Liver (tissue), 9 donors: ENCODE results near the gene TCF7L1. TPM values are rescaled to one million over a fixed set of nuclear protein-coding genes. Genes with fewer than 3 reads are reported as not detected.

Experiments used
- DNase-seq: peaks from one replicate; pipeline ENCODE4 v3.0.0-alpha.2; 2017; ENCODE audit warnings: low spot score
- H3K27ac ChIP-seq, 2 donors: one replicate each; pipeline ENCODE4 v1.7.0; 2013; ENCODE audit warnings: inconsistent platforms in 2 of 2, low read length in 2 of 2, control low read depth in 1 of 2, low read depth in 1 of 2, mild to moderate bottlenecking in 1 of 2
- H3K27me3 ChIP-seq, 4 donors: one replicate each; pipeline versions ENCODE4 v1.6.1 to v1.7.0; 2013; ENCODE audit warnings: low read length in 3 of 4, inconsistent platforms in 1 of 4, mild to moderate bottlenecking in 1 of 4, moderate library complexity in 1 of 4; ENCODE audit not compliant: control insufficient read depth in 4 of 4, insufficient read depth in 4 of 4
- H3K36me3 ChIP-seq, 4 donors: one replicate each; pipeline versions ENCODE4 v1.6.1 to v1.7.0; 2013; ENCODE audit warnings: low read length in 3 of 4, mild to moderate bottlenecking in 3 of 4, low read depth in 1 of 4, moderate library complexity in 1 of 4; ENCODE audit not compliant: control insufficient read depth in 4 of 4, insufficient read depth in 3 of 4
- H3K4me1 ChIP-seq, 4 donors: one replicate each; pipeline versions ENCODE4 v1.6.1 to v1.7.0; 2013; ENCODE audit warnings: low read length in 3 of 4, mild to moderate bottlenecking in 3 of 4, moderate library complexity in 1 of 4; ENCODE audit not compliant: control insufficient read depth in 4 of 4, insufficient read depth in 4 of 4
- H3K4me3 ChIP-seq, 3 donors: one replicate each; pipeline versions ENCODE4 v1.6.1 to v1.7.0; 2013; ENCODE audit warnings: low read length in 3 of 3, control low read depth in 1 of 3, low read depth in 1 of 3, mild to moderate bottlenecking in 1 of 3
- H3K9ac ChIP-seq, 2 donors: one replicate each; pipeline ENCODE4 v1.7.0; 2013; ENCODE audit warnings: low read length in 2 of 2, mild to moderate bottlenecking in 2 of 2, moderate library complexity in 2 of 2, control low read depth in 1 of 2, low read depth in 1 of 2
- H3K9me3 ChIP-seq, 4 donors: one replicate each; pipeline versions ENCODE4 v1.6.1 to v1.7.0; 2013; ENCODE audit warnings: low read length in 3 of 4; ENCODE audit not compliant: control insufficient read depth in 4 of 4
- EGR1 ChIP-seq, 2 donors: IDR thresholded peaks; 2 replicates each; pipeline ENCODE4 v1.6.1; 2016 to 2018; ENCODE audit warnings: antibody characterized with exemption in 2 of 2, low read depth in 2 of 2
- FOXA1 ChIP-seq: IDR thresholded peaks from 2 replicates; pipeline ENCODE4 v1.6.1; 2016; ENCODE audit warnings: antibody characterized with exemption
- FOXA2 ChIP-seq: IDR thresholded peaks from 2 replicates; pipeline ENCODE4 v1.6.1; 2016; ENCODE audit warnings: antibody characterized with exemption
- GABPA ChIP-seq, 2 donors: IDR thresholded peaks in 1 of 2; conservative IDR thresholded peaks in 1 of 2; 2 replicates each; pipeline ENCODE4 v1.6.1; 2016; ENCODE audit warnings: antibody characterized with exemption in 2 of 2, mild to moderate bottlenecking in 1 of 2, moderate library complexity in 1 of 2
- HNF4A ChIP-seq, 2 donors: conservative IDR thresholded peaks; 2 replicates each; pipeline ENCODE4 v1.6.1; 2016; ENCODE audit warnings: antibody characterized with exemption in 2 of 2, mild to moderate bottlenecking in 2 of 2
- HNF4G ChIP-seq: IDR thresholded peaks from 2 replicates; pipeline ENCODE4 v1.6.1; 2016; ENCODE audit warnings: antibody characterized with exemption
- JUND ChIP-seq, 2 donors: IDR thresholded peaks; 2 replicates each; pipeline ENCODE4 v1.6.1; 2016; ENCODE audit warnings: antibody characterized with exemption in 2 of 2
- NR2F2 ChIP-seq: IDR thresholded peaks from 2 replicates; pipeline ENCODE4 v1.6.1; 2016; ENCODE audit warnings: antibody characterized with exemption
- RAD21 ChIP-seq, 2 donors: IDR thresholded peaks; 2 replicates each; pipeline ENCODE4 v1.6.1; 2016; ENCODE audit warnings: antibody characterized with exemption in 2 of 2, mild to moderate bottlenecking in 2 of 2
- RXRA ChIP-seq, 2 donors: IDR thresholded peaks; 2 replicates each; pipeline ENCODE4 v1.6.1; 2017 to 2018; ENCODE audit warnings: antibody characterized with exemption in 2 of 2, mild to moderate bottlenecking in 1 of 2
- SP1 ChIP-seq: IDR thresholded peaks from 2 replicates; pipeline ENCODE4 v1.6.1; 2018; ENCODE audit warnings: antibody characterized with exemption, mild to moderate bottlenecking
- TAF1 ChIP-seq: conservative IDR thresholded peaks from 2 replicates; pipeline ENCODE4 v1.6.1; 2016; ENCODE audit warnings: antibody characterized with exemption, mild to moderate bottlenecking
- YY1 ChIP-seq: IDR thresholded peaks from 2 replicates; pipeline ENCODE4 v1.6.1; 2016; ENCODE audit warnings: antibody characterized with exemption, mild to moderate bottlenecking
- WGBS: extraction: QIAGEN DNeasy Blood & Tissue Kit; methylation state at CpG from one replicate; pipeline ENCODE4 v1.1.7; 2013; 5-methylcytosine and 5-hydroxymethylcytosine counted together
- polyA plus RNA-seq, 2 donors: library from polyadenylated mRNA; stranded (reverse) in 1 of 2; unstranded in 1 of 2; fragments of 200-250 nt in 1 of 2; fragments of >200 nt in 1 of 2; fragmentation: Nextera tagmentation in 1 of 2; extraction: Ambion mirVana in 1 of 2; gene quantifications; one replicate each; pipeline versions ENCODE4 v1.2.1 to v1.2.3, GENCODE V29; 2013 to 2015
- total RNA-seq, 2 donors: library from RNA; depleted of rRNA; stranded (reverse); fragments of >200 nt; gene quantifications; one replicate each; pipeline ENCODE4 v1.2.3, GENCODE V29; 2014
- TF ChIP-seq, protein P1 (sequence below): IDR thresholded peaks from 2 replicates; pipeline ENCODE4 v1.6.1; 2016; ENCODE audit warnings: antibody characterized with exemption
- TF ChIP-seq, protein P2 (sequence below): IDR thresholded peaks from 2 replicates; pipeline ENCODE4 v1.6.1; 2016; ENCODE audit warnings: antibody characterized with exemption
- TF ChIP-seq, protein P3 (sequence below): IDR thresholded peaks from 2 replicates; pipeline ENCODE4 v1.6.1; 2016; ENCODE audit warnings: antibody characterized with exemption
- TF ChIP-seq, protein P4 (sequence below): fragments of 150-350 bp; IDR thresholded peaks from 2 replicates; pipeline ENCODE4 v1.5.1; 2017; ENCODE audit warnings: improper control_type of control experiment, low read depth, low read length; ENCODE audit not compliant: missing input control
- TF ChIP-seq, protein P5 (sequence below): IDR thresholded peaks from 2 replicates; pipeline ENCODE4 v1.6.1; 2016; ENCODE audit warnings: antibody characterized with exemption, mild to moderate bottlenecking
- donor health status: healthy.
- donor health status: healthy.
- donor health status: healthy.
- donor health status: healthy.
- donor health status: healthy.

TCF7L1 gene
- total and polyA plus RNA-seq, 4 donors: 1.6 to 6.0 (median 4.8) TPM

DNA sequence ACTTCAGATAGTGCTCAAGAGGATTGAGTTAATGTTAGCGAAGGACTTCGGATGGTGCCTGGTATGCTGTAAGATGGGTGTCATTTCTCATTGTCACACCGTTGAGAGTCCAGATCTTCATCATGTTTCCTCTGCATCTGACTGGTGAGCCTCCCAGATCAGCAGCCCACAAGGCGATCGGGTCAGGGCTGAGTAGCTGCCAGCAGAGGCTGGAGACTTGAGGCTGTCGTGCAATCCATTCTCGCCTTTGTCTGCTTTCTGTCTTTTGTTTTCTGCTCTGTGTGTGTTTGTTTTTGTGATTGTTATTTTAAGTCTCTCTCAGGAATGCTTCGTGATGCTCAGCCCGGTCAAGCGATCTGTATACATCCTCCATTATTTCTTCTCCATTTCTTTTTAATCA, 98.8 kb downstream of the TCF7L1 start:
- WGBS: 83% methylated on average over 10 of the region's 10 CpGs
- H3K36me3 ChIP-seq: peaks cover 0 to 2% (median 0%) of the 10 kb centered on the region in 4 donors
- H3K9me3 ChIP-seq: no peaks in the 10 kb centered on the region
- no peak overlapping the region for H3K4me3 ChIP-seq
- TF ChIP-seq GABPA (IDR thresholded peaks at IDR 0.05 in 1 of 2, conservative IDR thresholded peaks at IDR 0.05 in 1 of 2) (no peak), HNF4G (no peak), JUND (IDR thresholded peaks at IDR 0.05) (no peak), NR2F2 (no peak), SP1 (no peak), FOXA2 (no peak), RAD21 (IDR thresholded peaks at IDR 0.05) (no peak)
- TF ChIP-seq, protein P1, sequence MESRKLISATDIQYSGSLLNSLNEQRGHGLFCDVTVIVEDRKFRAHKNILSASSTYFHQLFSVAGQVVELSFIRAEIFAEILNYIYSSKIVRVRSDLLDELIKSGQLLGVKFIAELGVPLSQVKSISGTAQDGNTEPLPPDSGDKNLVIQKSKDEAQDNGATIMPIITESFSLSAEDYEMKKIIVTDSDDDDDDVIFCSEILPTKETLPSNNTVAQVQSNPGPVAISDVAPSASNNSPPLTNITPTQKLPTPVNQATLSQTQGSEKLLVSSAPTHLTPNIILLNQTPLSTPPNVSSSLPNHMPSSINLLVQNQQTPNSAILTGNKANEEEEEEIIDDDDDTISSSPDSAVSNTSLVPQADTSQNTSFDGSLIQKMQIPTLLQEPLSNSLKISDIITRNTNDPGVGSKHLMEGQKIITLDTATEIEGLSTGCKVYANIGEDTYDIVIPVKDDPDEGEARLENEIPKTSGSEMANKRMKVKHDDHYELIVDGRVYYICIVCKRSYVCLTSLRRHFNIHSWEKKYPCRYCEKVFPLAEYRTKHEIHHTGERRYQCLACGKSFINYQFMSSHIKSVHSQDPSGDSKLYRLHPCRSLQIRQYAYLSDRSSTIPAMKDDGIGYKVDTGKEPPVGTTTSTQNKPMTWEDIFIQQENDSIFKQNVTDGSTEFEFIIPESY: no peak
- TF ChIP-seq, protein P2, sequence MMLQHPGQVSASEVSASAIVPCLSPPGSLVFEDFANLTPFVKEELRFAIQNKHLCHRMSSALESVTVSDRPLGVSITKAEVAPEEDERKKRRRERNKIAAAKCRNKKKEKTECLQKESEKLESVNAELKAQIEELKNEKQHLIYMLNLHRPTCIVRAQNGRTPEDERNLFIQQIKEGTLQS: no peak
- TF ChIP-seq, protein P3, sequence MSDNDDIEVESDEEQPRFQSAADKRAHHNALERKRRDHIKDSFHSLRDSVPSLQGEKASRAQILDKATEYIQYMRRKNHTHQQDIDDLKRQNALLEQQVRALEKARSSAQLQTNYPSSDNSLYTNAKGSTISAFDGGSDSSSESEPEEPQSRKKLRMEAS: no peak
- TF ChIP-seq, protein P4, sequence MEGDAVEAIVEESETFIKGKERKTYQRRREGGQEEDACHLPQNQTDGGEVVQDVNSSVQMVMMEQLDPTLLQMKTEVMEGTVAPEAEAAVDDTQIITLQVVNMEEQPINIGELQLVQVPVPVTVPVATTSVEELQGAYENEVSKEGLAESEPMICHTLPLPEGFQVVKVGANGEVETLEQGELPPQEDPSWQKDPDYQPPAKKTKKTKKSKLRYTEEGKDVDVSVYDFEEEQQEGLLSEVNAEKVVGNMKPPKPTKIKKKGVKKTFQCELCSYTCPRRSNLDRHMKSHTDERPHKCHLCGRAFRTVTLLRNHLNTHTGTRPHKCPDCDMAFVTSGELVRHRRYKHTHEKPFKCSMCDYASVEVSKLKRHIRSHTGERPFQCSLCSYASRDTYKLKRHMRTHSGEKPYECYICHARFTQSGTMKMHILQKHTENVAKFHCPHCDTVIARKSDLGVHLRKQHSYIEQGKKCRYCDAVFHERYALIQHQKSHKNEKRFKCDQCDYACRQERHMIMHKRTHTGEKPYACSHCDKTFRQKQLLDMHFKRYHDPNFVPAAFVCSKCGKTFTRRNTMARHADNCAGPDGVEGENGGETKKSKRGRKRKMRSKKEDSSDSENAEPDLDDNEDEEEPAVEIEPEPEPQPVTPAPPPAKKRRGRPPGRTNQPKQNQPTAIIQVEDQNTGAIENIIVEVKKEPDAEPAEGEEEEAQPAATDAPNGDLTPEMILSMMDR: no peak
- peaks cover 0 to 7% (median 2%) of the 10 kb centered on the region in 4 donors for H3K4me1 ChIP-seq
- no peaks in the 10 kb centered on the region for H3K27me3 ChIP-seq
- no peak for DNase-seq
- no peak overlapping the region for H3K9ac ChIP-seq
- H3K27ac ChIP-seq: no peak overlapping the region

DNA sequence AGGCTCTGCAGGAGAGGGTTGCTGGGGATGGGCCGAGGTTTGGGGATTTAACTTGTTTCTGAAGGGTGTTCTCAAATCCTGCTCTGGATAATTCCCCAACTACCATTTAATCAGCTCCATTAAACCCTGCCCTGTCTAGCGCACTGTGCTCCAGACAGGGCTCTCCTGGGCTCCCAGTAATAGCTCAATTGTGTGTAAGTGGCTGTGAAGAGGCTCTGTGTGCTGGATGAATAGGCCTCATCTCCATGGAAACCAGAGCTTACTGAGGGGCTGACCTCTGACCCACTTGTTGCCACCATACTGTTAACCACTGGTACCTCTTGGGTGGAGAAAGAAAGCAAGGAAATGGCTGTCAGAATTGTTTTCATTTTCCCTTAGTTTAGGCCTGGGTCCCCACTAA, 101.7 kb downstream of the TCF7L1 start:
- Histone ChIP-seq H3K9me3 (no peaks in the 10 kb centered on the region), H3K9ac (no peak overlapping the region), H3K27ac (no peak overlapping the region), H3K36me3 (peaks cover 0 to 2% (median 0%) of the 10 kb centered on the region in 4 donors), H3K4me3 (no peak overlapping the region), H3K27me3 (no peaks in the 10 kb centered on the region), H3K4me1 (peaks cover 0 to 7% (median 2%) of the 10 kb centered on the region in 4 donors)
- DNase-seq: no peak
- TF ChIP-seq, protein P4: no peak
- TF ChIP-seq RXRA (IDR thresholded peaks at IDR 0.05) (no peak), FOXA1 (no peak), TAF1 (no peak), FOXA2 (no peak), HNF4G (no peak), NR2F2 (no peak), YY1 (no peak), GABPA (IDR thresholded peaks at IDR 0.05 in 1 of 2, conservative IDR thresholded peaks at IDR 0.05 in 1 of 2) (no peak), SP1 (no peak), JUND (IDR thresholded peaks at IDR 0.05) (no peak), RAD21 (IDR thresholded peaks at IDR 0.05) (no peak), HNF4A (conservative IDR thresholded peaks at IDR 0.05) (no peak), EGR1 (IDR thresholded peaks at IDR 0.05; ENCODE audit: low read depth in 2 of 2) (no peak)
- TF ChIP-seq, protein P5, sequence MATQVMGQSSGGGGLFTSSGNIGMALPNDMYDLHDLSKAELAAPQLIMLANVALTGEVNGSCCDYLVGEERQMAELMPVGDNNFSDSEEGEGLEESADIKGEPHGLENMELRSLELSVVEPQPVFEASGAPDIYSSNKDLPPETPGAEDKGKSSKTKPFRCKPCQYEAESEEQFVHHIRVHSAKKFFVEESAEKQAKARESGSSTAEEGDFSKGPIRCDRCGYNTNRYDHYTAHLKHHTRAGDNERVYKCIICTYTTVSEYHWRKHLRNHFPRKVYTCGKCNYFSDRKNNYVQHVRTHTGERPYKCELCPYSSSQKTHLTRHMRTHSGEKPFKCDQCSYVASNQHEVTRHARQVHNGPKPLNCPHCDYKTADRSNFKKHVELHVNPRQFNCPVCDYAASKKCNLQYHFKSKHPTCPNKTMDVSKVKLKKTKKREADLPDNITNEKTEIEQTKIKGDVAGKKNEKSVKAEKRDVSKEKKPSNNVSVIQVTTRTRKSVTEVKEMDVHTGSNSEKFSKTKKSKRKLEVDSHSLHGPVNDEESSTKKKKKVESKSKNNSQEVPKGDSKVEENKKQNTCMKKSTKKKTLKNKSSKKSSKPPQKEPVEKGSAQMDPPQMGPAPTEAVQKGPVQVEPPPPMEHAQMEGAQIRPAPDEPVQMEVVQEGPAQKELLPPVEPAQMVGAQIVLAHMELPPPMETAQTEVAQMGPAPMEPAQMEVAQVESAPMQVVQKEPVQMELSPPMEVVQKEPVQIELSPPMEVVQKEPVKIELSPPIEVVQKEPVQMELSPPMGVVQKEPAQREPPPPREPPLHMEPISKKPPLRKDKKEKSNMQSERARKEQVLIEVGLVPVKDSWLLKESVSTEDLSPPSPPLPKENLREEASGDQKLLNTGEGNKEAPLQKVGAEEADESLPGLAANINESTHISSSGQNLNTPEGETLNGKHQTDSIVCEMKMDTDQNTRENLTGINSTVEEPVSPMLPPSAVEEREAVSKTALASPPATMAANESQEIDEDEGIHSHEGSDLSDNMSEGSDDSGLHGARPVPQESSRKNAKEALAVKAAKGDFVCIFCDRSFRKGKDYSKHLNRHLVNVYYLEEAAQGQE: no peak
- TF ChIP-seq, protein P1: no peak
- TF ChIP-seq, protein P2: no peak
- TF ChIP-seq, protein P3: no peak
- 100% methylated on average over 2 of the region's 2 CpGs for WGBS
